NT2/D1 (cell line): Measurements from ENCODE around the gene PSMC5.

Experiments used
- SUZ12 ChIP-seq: IDR thresholded peaks from 2 replicates; pipeline ENCODE4 v1.6.1; 2011; ENCODE audit not compliant: insufficient read length, insufficient read depth; ENCODE audit errors: extremely low read depth
- YY1 ChIP-seq: IDR thresholded peaks from 2 replicates; pipeline ENCODE4 v1.6.1; 2011; ENCODE audit not compliant: insufficient read length, insufficient read depth
- ZNF274 ChIP-seq: IDR thresholded peaks from 2 replicates; pipeline ENCODE4 v1.6.1; 2011; ENCODE audit warnings: mild to moderate bottlenecking, low read depth, low read length

DNA sequence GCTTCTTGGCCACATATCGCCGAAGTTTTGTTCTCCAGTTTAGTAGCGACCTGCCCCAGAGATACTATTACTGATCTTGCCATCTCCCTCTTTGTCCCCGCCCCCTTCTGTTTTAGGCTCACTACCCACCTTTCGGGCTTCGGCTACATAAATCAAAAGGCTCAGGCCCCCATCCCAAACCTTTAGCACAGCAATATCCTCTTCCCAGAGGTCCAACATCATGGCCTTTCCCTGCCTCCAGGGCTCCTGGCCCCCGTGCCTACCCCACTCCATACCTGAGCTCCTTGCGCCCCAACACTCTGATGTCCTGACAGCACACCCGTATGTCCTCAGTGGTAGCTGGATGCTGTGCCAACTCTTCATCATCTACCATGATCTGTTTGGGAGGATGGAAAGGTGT is 2.9 kb upstream of the PSMC5 start:
- TF ChIP-seq YY1 (no peak), ZNF274 (no peak), SUZ12 (no peak)
